Suprapubic skin (tissue), 3 donors: ENCODE measurements around the gene IFRD2.

Experiments
- POLR2A ChIP-seq, 2 donors: fragments of 450-650 bp; IDR thresholded peaks; one replicate each; pipeline ENCODE4 v1.6.1; 2017; ENCODE audit warnings: antibody characterized with exemption in 2 of 2, mild to moderate bottlenecking in 2 of 2, moderate library complexity in 2 of 2
- TF ChIP-seq, protein P1 (sequence below), 2 donors: fragments of 200-600 bp in 1 of 2; fragments of 450-650 bp in 1 of 2; sonication (generic) in 1 of 2; IDR thresholded peaks; one replicate each; pipeline ENCODE4 v1.5.1; 2016 to 2019; ENCODE audit warnings: antibody characterized with exemption in 2 of 2, mild to moderate bottlenecking in 1 of 2, moderate library complexity in 1 of 2

GRCh38 chr3:50254577-50255250, 37.5 kb downstream of the IFRD2 start:
- TF ChIP-seq, protein P1, sequence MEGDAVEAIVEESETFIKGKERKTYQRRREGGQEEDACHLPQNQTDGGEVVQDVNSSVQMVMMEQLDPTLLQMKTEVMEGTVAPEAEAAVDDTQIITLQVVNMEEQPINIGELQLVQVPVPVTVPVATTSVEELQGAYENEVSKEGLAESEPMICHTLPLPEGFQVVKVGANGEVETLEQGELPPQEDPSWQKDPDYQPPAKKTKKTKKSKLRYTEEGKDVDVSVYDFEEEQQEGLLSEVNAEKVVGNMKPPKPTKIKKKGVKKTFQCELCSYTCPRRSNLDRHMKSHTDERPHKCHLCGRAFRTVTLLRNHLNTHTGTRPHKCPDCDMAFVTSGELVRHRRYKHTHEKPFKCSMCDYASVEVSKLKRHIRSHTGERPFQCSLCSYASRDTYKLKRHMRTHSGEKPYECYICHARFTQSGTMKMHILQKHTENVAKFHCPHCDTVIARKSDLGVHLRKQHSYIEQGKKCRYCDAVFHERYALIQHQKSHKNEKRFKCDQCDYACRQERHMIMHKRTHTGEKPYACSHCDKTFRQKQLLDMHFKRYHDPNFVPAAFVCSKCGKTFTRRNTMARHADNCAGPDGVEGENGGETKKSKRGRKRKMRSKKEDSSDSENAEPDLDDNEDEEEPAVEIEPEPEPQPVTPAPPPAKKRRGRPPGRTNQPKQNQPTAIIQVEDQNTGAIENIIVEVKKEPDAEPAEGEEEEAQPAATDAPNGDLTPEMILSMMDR (IDR thresholded peaks at IDR 0.05) = no peak
- no peak for TF ChIP-seq POLR2A (IDR thresholded peaks at IDR 0.05)
